Right ventricle myocardium superior (tissue), 1 donor: ENCODE data around the gene IER5. TPM values are rescaled to one million over a fixed set of nuclear protein-coding genes. Genes with fewer than 3 reads are reported as not detected.

ENCODE experiments used
- ATAC-seq: fragments of 200-7000 bp; cut with Tn5 transposase; one replicate; pipeline ENCODE4 v1.9.1; 2020; ENCODE audit warnings: mild to moderate bottlenecking; ENCODE audit not compliant: poor library complexity
- DNase-seq: peaks from one replicate; pipeline ENCODE4 v3.0.0-alpha.2; 2020
- intact Hi-C: fragments of 100-400 bp; cut with DNase I; formaldehyde crosslinking; loops from one replicate; pipeline ENCODE4 v1.11.2; 2022
- total RNA-seq: library from RNA; stranded (reverse); fragmentation: NEBNext Ultra II Directional; extraction: Animal tissue kit (Norgen Biotek cat#: 25700); gene quantifications from one replicate; pipeline ENCODE4 v1.2.1, GENCODE V29; 2021
- donor health status: DM: no; HTN: yes; CAD: no; lungs with severe emphysema.

IER5 gene
- total RNA-seq, 1 donor from 2014 or later, result 15.1 TPM

DNA sequence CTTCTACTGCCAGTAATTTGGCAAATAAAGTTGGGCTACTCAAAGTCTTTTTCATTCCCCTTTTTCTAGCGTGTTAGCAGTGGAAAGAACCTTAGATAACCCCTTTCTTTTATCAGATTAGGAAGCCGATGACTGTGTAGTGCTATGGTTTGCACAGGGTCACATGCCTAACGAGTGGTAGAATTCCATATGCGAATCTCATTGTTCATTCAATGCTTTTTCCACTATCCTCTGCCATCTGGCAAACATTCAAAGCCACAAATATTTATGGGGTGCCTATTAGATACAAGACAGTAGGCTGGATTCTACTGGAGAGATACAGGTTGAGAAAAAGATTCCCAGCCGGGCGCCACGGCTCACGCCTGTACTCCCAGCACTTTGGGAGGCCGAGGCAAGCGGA lies 14.9 kb upstream of the IER5 start:
- ATAC-seq (no peak), DNase-seq (no peak)
- intact Hi-C loops, result no loop called here

DNA sequence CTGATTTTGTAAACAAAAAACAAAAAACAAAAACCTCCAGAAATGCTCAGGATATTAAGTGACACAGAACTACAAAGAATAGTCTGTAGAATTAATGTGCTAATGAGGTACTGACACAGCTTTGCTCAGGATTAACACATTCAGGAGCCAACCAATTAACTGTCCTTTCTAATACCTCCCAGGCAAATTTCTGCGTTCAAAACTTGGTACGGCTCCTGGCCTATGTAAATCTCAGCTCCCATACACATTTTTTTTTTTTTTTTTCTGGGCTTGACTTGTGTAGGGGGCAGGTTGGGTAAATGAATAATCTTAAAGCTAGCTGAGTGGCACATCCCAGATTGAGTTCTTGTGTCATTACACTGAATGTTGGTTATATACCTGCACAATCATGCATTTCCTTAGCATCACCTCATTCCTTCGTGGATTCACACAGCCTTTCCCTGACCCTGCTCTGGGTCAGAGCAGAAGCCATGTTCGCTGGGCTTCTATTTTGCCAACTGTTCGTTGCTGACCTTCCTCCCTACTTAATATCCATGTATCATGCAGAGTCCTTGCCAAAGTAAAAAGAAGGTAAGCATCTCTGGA lies 12.6 kb upstream of the IER5 start:
- no peak for DNase-seq
- intact Hi-C loops, result no loop called here
- ATAC-seq, result no peak

- ATAC-seq (no peak), DNase-seq (no peak)
- intact Hi-C loops, result no loop called here
Observed at GRCh38 chr1:181076852-181077251, 11.6 kb upstream of the IER5 start.

- DNase-seq, result no peak
- intact Hi-C loops, result no loop called here
- no peak for ATAC-seq
Observed at GRCh38 chr1:181077576-181078242, 10.8 kb upstream of the IER5 start.

GRCh38 chr1:181079382-181079781 lies 9.1 kb upstream of the IER5 start:
- DNase-seq (no peak), ATAC-seq (no peak)
- intact Hi-C loops, result no loop called here

DNA sequence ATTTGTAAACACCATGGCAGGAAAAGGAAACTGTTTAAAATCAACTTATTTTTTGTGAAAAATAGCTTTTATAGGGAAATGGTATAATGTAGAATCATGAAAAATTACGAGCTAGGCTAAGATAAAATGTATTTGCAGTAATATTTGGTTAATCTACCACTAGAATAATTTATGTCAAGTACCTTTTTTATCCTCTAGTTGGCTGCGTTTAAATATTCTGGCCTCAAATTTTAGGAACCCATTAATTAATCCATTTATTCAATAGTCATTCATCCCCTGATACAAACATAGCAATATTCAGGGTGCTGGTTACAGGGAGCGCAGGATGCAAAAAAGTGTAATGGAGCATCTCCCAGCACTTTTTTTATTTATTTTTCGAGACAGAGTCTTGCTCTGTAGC lies 8.6 kb upstream of the IER5 start:
- ATAC-seq (no peak), DNase-seq (no peak)
- intact Hi-C loops, result no loop called here

GRCh38 chr1:181080556-181080955 lies 7.9 kb upstream of the IER5 start:
- ATAC-seq (no peak), DNase-seq (no peak)
- intact Hi-C loops, result no loop called here

DNA sequence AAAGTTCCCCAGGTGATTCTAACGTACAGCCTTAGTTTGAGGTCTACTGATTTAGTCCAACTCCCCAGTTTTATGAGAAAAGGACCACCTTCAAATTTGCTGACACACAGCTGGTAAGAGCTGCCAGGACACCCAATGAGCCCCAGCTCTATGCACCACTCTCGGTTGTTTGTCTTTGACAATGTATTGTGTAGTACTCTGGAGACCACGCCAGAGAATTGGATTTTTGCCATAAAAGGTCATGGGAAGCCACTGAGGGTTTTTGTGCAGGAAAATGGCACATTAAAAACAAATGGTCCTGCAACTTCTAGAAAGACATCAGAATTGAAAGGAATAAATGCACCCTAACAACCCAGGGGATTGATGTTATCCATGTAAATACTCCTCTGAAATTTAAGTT lies 7.1 kb upstream of the IER5 start:
- ATAC-seq (no peak), DNase-seq (no peak)
- intact Hi-C loops, result no loop called here

GRCh38 chr1:181083842-181084605 lies 4.5 kb upstream of the IER5 start:
- DNase-seq (peak; percentile 47), ATAC-seq (peak; percentile 52)
- intact Hi-C loops, result loop anchor here (2.0 kb wide), 1 partner anchor 57 kb away; no protein-coding TSS in a partner anchor

DNA sequence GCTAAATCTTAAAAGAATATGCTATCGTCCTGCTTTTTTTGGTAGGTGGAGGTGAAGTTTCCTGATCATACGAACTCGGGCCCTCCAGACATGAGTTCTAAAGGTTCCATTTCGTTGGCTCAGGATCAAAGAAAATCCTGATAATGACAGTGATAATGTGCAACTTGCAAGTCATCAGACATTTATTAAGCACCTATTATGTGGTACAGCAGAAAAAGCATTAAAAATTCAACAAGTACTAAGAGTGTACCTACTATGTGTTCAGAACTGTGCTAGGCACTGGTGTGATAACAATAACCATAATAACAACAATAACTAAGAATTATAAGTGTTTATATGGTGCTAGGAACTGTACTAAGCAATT lies 3.9 kb upstream of the IER5 start:
- intact Hi-C loops, result loop anchor here (2.0 kb wide), 1 partner anchor 56 kb away; no protein-coding TSS in a partner anchor
- ATAC-seq (no peak), DNase-seq (no peak)

GRCh38 chr1:181086091-181086490 lies 2.4 kb upstream of the IER5 start:
- DNase-seq (no peak), ATAC-seq (no peak)
- intact Hi-C loops, result loop anchor here (5.0 kb wide), 1 partner anchor 49 kb away; no protein-coding TSS in a partner anchor

DNA sequence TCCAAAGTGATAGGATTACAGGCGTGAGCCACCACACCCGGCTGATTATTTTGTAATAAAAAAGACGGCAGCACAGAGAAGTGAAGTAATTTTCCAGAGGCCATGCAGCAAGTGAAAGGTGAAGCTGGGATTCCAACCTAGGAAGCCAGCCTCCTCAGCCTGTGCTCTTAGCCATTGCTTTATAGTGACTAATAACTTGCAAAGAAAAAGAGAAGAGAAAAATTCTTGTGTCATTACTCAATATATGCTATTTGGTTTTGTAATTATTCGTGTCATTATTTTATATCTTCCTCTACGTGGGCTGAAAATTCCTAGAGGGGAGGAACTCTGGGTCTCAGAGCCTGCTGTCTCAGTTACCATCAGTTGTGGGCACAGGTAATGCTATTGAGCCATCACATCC lies 1.6 kb upstream of the IER5 start:
- intact Hi-C loops, result loop anchor here (5.0 kb wide), 1 partner anchor 50 kb away; no protein-coding TSS in a partner anchor
- DNase-seq, result no peak
- ATAC-seq, result no peak

- DNase-seq (no peak), ATAC-seq (no peak)
- intact Hi-C loops, result loop anchor here (5.0 kb wide), 1 partner anchor 50 kb away; no protein-coding TSS in a partner anchor
Observed at GRCh38 chr1:181087400-181087901, 1.0 kb upstream of the IER5 start.

GRCh38 chr1:181089017-181089675 lies 646 bp downstream of the IER5 start:
- ATAC-seq (peak; percentile 8), DNase-seq (peak; percentile 47)
- intact Hi-C loops, result loop anchor here (5.0 kb wide), 1 partner anchor 52 kb away; no protein-coding TSS in a partner anchor

DNA sequence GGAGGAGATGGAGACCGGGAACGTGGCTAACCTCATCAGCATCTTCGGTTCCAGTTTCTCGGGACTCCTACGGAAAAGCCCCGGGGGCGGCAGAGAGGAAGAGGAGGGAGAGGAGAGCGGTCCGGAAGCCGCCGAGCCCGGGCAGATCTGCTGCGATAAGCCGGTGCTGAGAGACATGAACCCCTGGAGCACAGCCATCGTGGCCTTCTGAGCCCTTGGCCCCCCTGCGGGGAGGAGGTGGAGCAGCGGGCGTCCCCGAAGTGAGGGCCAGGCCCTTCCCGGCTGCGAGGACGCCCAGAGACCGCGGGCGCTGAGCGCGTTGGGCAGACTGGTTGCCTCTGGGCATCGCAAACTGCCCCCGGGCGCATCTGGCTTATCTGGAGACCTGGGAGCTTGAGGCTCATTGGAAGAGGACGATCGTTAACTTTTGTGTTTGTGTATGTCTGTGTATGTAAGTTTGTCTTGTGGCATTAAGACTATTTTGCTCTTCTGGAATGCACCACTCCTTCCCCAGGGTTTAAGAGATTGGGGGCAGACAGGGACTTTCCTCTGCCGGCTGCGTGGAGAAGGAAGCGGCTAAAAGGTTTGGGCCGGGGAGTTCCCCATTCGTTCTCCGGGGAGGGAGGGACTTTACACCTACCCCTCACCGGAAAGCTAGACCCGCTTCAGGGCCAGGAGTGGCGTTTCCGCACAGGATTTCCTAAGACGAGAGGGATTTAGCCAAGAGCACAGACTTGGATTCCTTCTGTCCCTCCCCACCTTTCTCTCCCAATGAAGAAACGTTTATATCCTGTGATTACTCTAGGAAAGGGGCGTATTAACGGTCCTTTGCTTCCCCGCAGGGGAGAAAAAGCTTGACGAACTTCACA lies 1.4 kb downstream of the IER5 start:
- DNase-seq, result peak; percentile 83
- intact Hi-C loops, result loop anchor here (5.0 kb wide), 1 partner anchor 53 kb away; no protein-coding TSS in a partner anchor
- peak; percentile 70 for ATAC-seq

- intact Hi-C loops, result no loop called here
- no peak for DNase-seq
- no peak for ATAC-seq
Observed at GRCh38 chr1:181090641-181091126, 2.2 kb downstream of the IER5 start.

DNA sequence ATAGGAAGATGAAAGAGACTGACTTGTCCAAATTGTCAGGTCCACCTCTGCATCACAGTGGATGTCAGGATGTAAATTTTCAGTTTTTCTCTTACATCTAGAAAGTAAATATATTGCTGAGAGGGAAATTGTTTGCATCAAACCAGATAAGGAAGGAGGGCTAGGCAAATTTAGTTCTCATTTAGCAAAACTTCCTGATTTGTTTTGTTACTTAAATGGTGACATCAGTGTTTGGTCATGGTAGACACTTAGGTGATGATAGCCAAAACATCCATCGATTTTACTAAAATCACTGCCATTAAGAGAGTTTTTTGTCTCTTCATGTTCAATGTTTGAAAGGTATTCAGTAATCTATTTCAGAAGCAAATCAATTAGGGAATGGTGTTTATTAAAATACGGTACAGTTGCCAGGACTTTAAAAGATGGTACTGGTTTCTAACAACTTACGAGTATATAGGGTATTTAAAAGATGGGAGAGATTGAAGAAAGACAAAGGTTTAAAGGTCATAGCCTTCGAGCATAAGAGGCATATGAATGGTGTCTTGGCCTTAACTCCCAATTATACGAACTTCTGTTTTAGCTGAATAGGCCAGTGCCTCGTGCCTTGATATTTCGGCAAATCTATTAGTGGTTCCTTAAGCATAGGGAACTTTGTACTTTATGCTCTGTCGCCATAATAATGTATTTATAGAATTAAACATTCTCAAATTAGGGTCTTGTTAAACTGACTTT lies 3.0 kb downstream of the IER5 start:
- DNase-seq (no peak), ATAC-seq (no peak)
- intact Hi-C loops, result no loop called here
